Loucy (cell line): ENCODE measurements around the gene NOD1.

Source experiments
- EZH2phosphoT487 ChIP-seq: fragments of 200-600 bp; IDR thresholded peaks from 2 replicates; pipeline ENCODE4 v1.6.1; 2018; ENCODE audit warnings: antibody characterized with exemption, mild to moderate bottlenecking, moderate library complexity, borderline replicate concordance
- TF ChIP-seq, protein P1 (sequence below): fragments of 200-600 bp; sonication (generic); conservative IDR thresholded peaks from 2 replicates; pipeline ENCODE4 v1.5.1; 2014; ENCODE audit warnings: mild to moderate bottlenecking, antibody characterized with exemption, low read length

DNA sequence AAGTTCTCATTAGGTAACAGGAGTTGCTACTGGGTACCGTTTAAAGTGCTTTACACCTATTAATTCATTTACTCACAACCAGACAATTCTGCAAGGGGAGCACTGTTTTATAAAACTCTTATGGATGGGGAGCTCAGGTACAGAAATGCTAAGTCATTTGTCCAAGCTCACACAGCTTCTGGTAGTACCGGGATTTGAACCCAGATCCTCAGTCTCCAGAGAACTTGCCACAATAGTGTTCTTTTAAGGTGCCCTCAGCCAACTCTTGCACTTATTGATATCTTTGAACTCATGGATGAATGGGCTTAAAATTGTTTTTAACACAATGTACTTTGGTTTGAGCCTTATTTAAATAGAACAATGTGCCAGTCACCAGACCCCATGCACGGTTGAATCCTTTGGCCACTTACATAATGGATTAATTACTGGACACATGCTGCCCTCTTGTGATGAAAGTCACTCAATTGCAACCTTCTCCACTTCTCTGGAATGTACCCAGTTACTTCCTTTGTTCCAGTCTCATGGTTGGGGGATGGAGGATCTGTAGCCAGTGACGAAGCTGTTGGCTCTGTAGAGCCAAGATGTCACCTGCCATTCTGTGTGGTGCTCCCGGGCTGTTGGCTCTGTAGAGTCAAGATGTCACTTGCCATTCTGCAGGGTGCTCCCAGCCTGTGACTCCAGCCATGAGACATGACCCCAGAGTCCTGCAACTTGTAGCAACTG is 65.6 kb downstream of the NOD1 start:
- no peak for TF ChIP-seq EZH2phosphoT487
- TF ChIP-seq, protein P1, sequence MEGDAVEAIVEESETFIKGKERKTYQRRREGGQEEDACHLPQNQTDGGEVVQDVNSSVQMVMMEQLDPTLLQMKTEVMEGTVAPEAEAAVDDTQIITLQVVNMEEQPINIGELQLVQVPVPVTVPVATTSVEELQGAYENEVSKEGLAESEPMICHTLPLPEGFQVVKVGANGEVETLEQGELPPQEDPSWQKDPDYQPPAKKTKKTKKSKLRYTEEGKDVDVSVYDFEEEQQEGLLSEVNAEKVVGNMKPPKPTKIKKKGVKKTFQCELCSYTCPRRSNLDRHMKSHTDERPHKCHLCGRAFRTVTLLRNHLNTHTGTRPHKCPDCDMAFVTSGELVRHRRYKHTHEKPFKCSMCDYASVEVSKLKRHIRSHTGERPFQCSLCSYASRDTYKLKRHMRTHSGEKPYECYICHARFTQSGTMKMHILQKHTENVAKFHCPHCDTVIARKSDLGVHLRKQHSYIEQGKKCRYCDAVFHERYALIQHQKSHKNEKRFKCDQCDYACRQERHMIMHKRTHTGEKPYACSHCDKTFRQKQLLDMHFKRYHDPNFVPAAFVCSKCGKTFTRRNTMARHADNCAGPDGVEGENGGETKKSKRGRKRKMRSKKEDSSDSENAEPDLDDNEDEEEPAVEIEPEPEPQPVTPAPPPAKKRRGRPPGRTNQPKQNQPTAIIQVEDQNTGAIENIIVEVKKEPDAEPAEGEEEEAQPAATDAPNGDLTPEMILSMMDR: peak; percentile 58
